Measurements from ENCODE around the gene TPI1. TPM values are rescaled to one million over a fixed set of nuclear protein-coding genes. Genes with fewer than 3 reads are reported as not detected.

TPI1 gene
- total RNA-seq, 2 experiments from 2014 or later = 608 to 801 TPM

GRCh38 chr12:6820166-6820565 is 47.2 kb upstream of the TPI1 start:
- intact Hi-C loops (cut with micrococcal nuclease; ENCODE audit: unreplicated experiment) = no loop called here
- H4K20me1 ChIP-seq (ENCODE audit: insufficient read depth, low read length) = no peaks in the 10 kb centered on the region
- H3K36me3 ChIP-seq (ENCODE audit: insufficient read depth, low read length) = no peaks in the 10 kb centered on the region
- no peak overlapping the region for H3K4me2 ChIP-seq (ENCODE audit: low read length)
- peaks cover 6% of the 10 kb centered on the region for H3K4me1 ChIP-seq (ENCODE audit: insufficient read depth, low read length, poor library complexity, severe bottlenecking)
- no peak overlapping the region for H3K4me3 ChIP-seq (ENCODE audit: low read depth, low read length, poor library complexity, severe bottlenecking)
- no peaks in the 10 kb centered on the region for H3K9me2 ChIP-seq (ENCODE audit: insufficient read depth, low read length)
- BruUV-seq (replicated peaks) = no TSS peak
- H3K27ac ChIP-seq (ENCODE audit: low read depth, low read length, poor library complexity, severe bottlenecking) = no peak overlapping the region
- TF ChIP-seq CTCF (conservative IDR thresholded peaks at IDR 0.05; ENCODE audit: low read length) = no peak
- no peak for TF ChIP-seq EZH2phosphoT487 (IDR thresholded peaks at IDR 0.05; ENCODE audit: borderline replicate concordance, low read depth, low read length)
- H2AFZ ChIP-seq (ENCODE audit: low read length) = no peak overlapping the region
- no peaks in the 10 kb centered on the region for H3K9me3 ChIP-seq (ENCODE audit: low read length)
- H3K79me2 ChIP-seq (ENCODE audit: insufficient read depth, low read depth, low read length) = no peaks in the 10 kb centered on the region
- CTCF ChIA-PET (ENCODE audit: unreplicated experiment) = no interaction called here
- no peak for DNase-seq (ENCODE audit: low spot score)
- POLR2A ChIA-PET = no interaction called here

- Histone ChIP-seq H3K4me1 (ENCODE audit: insufficient read depth, low read length, poor library complexity, severe bottlenecking) (peaks cover 6% of the 10 kb centered on the region), H3K9me2 (ENCODE audit: insufficient read depth, low read length) (no peaks in the 10 kb centered on the region), H3K36me3 (ENCODE audit: insufficient read depth, low read length) (no peaks in the 10 kb centered on the region), H3K79me2 (ENCODE audit: insufficient read depth, low read depth, low read length) (no peaks in the 10 kb centered on the region), H3K27ac (ENCODE audit: low read depth, low read length, poor library complexity, severe bottlenecking) (no peak within 1 kb of the TSS), H3K4me3 (ENCODE audit: low read depth, low read length, poor library complexity, severe bottlenecking) (no peak within 1 kb of the TSS), H3K4me2 (ENCODE audit: low read length) (no peak within 1 kb of the TSS), H2AFZ (ENCODE audit: low read length) (no peak within 1 kb of the TSS), H4K20me1 (ENCODE audit: insufficient read depth, low read length) (no peaks in the 10 kb centered on the region), H3K9me3 (ENCODE audit: low read length) (no peaks in the 10 kb centered on the region)
- no TSS peak for BruUV-seq (replicated peaks)
- intact Hi-C loops (cut with micrococcal nuclease; ENCODE audit: unreplicated experiment) = no loop called here
- ChIA-PET POLR2A (interaction anchor here (0.9 to 1.3 kb wide), 2 partner anchors 30 to 32 kb away, joined by 3 to 4 read pairs; partner anchors contain the start of genes CD4 and USP5), CTCF (ENCODE audit: unreplicated experiment) (interaction anchor here (0.5 to 0.9 kb wide), 2 partner anchors 12 to 29 kb away, joined by 3 to 4 read pairs; partner anchors contain the start of gene CDCA3)
- TF ChIP-seq EZH2phosphoT487 (IDR thresholded peaks at IDR 0.05; ENCODE audit: borderline replicate concordance, low read depth, low read length) = no peak
- no peak for TF ChIP-seq CTCF (conservative IDR thresholded peaks at IDR 0.05; ENCODE audit: low read length)
- no peak for DNase-seq (ENCODE audit: low spot score)
Observed at GRCh38 chr12:6821591-6822425, 45.5 kb upstream of the TPI1 start, which contains the start of gene GPR162. GPR162 (plus strand) TSS chr12:6821821; CDS start chr12:6823899, 2,078 bp downstream.
